CD4-positive, alpha-beta T cell (primary cell): ENCODE results near the gene CFL1. TPM values are rescaled to one million over a fixed set of nuclear protein-coding genes. Genes with fewer than 3 reads are reported as not detected.
A peak's percentile ranks its signal among the peaks of the same experiment; 100 is the strongest.
"Not testable (repeated sequence)": the region's sequence is repeated elsewhere in the genome, so short reads cannot be mapped to it uniquely, and the experiment has no call there.

Experiments used
- ATAC-seq: fragments of 200-7000 bp; cut with Tn5 transposase; one replicate; pipeline ENCODE4 v1.10.0; 2022; ENCODE audit warnings: mild to moderate bottlenecking; ENCODE audit not compliant: poor library complexity
- CTCF ChIA-PET: fragments of 350-600 bp; sonication (Branson Sonifier 250); formaldehyde crosslinking; loops from one replicate; lab custom pipeline; 2021; ENCODE audit warnings: antibody characterized with exemption, inconsistent platforms; lab: Charles Lee
- POLR2A ChIA-PET: fragments of 350-600 bp; sonication (Branson Sonifier 250); formaldehyde crosslinking; loops from one replicate; lab custom pipeline; 2021; ENCODE audit warnings: antibody characterized with exemption, inconsistent platforms; lab: Charles Lee
- DNase-seq, 14 experiments: peaks; one replicate each; pipeline ENCODE4 v3.0.0-alpha.2; 2013 to 2020; ENCODE audit warnings: mixed read lengths in 2 of 14
- H3K27ac ChIP-seq, 2 donors: one replicate each; pipeline versions ENCODE4 v1.5.1 to v1.7.0; 2013; ENCODE audit warnings: low read length in 2 of 2, low read depth in 1 of 2, mild to moderate bottlenecking in 1 of 2
- H3K27me3 ChIP-seq, 2 experiments: 1 replicate in 1 of 2; 2 replicates in 1 of 2; pipeline versions ENCODE4 v1.6.1 to v1.7.0; 2013; ENCODE audit warnings: low read length in 2 of 2, control low read depth in 1 of 2, mild to moderate bottlenecking in 1 of 2, moderate library complexity in 1 of 2; ENCODE audit not compliant: insufficient read depth in 2 of 2, control insufficient read depth in 1 of 2
- H3K36me3 ChIP-seq: one replicate; pipeline ENCODE4 v1.6.1; 2013; ENCODE audit warnings: low read length, control low read depth; ENCODE audit not compliant: insufficient read depth
- H3K4me1 ChIP-seq: one replicate; pipeline ENCODE4 v1.6.1; 2013; ENCODE audit warnings: low read length, control low read depth; ENCODE audit not compliant: insufficient read depth
- H3K4me3 ChIP-seq: one replicate; pipeline ENCODE4 v1.5.1; 2013; ENCODE audit warnings: mild to moderate bottlenecking, low read length, moderate library complexity
- H3K9me3 ChIP-seq, 2 experiments: 1 replicate in 1 of 2; 2 replicates in 1 of 2; pipeline versions ENCODE4 v1.6.1 to v1.7.0; 2013; ENCODE audit warnings: low read length in 2 of 2, mild to moderate bottlenecking in 2 of 2, control low read depth in 1 of 2, moderate library complexity in 1 of 2; ENCODE audit not compliant: control insufficient read depth in 1 of 2, insufficient read depth in 1 of 2
- H3K27ac Mint-ChIP-seq: one replicate; pipeline ENCODE4 v1.8.0; 2020; ENCODE audit warnings: mixed read lengths
- H3K27me3 Mint-ChIP-seq: one replicate; pipeline ENCODE4 v1.8.0; 2021; ENCODE audit warnings: mixed read lengths
- H3K36me3 Mint-ChIP-seq: one replicate; pipeline ENCODE4 v1.8.0; 2021; ENCODE audit warnings: low read depth, mixed read lengths
- H3K4me1 Mint-ChIP-seq: one replicate; pipeline ENCODE4 v1.8.0; 2021; ENCODE audit warnings: low read depth, mixed read lengths
- H3K4me3 Mint-ChIP-seq: one replicate; pipeline ENCODE4 v1.8.0; 2020; ENCODE audit warnings: mild to moderate bottlenecking, mixed read lengths
- H3K9me3 Mint-ChIP-seq: one replicate; pipeline ENCODE4 v1.8.0; 2020; ENCODE audit warnings: mixed read lengths
- intact Hi-C, 2 experiments: fragments of 100-400 bp; cut with DNase I in 1 of 2; cut with micrococcal nuclease in 1 of 2; formaldehyde crosslinking; loops; one replicate each; pipeline versions ENCODE4 v1.15.1 to v1.9.0; 2023 to 2025; cut with DNase I, micrococcal nuclease
- total RNA-seq, 174 experiments: library from RNA in 2 of 174; stranded (reverse) in 2 of 174; gene quantifications; one replicate each; pipeline ENCODE4 v1.2.3 and lab custom pipeline; 2021 to 2026
- TF ChIP-seq, protein P1 (sequence below): fragments of 200-600 bp; IDR thresholded peaks from one replicate; pipeline ENCODE4 v1.8.0; 2022; ENCODE audit warnings: antibody characterized with exemption, mild to moderate bottlenecking

Gene CFL1
- total RNA-seq, 2 experiments from 2014 or later: 322 to 331 TPM

GRCh38 chr11:65892661-65893317, 34.8 kb upstream of the CFL1 start:
- ChIA-PET CTCF (interaction anchor here (0.9 to 1.7 kb wide), 4 partner anchors 8 to 113 kb away, joined by 3 to 4 read pairs (median 4); partner anchors contain the start of gene MUS81), POLR2A (interaction anchor here (0.6 to 5.8 kb wide), 5 partner anchors 33 to 188 kb away, joined by 3 to 34 read pairs (median 4); partner anchors contain the start of genes CFL1, KAT5 and MUS81)
- H3K36me3 Mint-ChIP-seq: peaks cover 16% of the 10 kb centered on the region
- H3K4me3 Mint-ChIP-seq: peak overlapping the region; percentile 88
- peaks cover 65% of the 10 kb centered on the region for H3K4me1 ChIP-seq
- no peaks in the 10 kb centered on the region for H3K9me3 ChIP-seq
- H3K4me1 Mint-ChIP-seq: peaks cover 56% of the 10 kb centered on the region
- peak overlapping the region; percentile 88 for H3K27ac Mint-ChIP-seq
- intact Hi-C loops: no loop called here
- H3K27me3 Mint-ChIP-seq: no peaks in the 10 kb centered on the region
- H3K4me3 ChIP-seq: no peak overlapping the region
- TF ChIP-seq, protein P1, sequence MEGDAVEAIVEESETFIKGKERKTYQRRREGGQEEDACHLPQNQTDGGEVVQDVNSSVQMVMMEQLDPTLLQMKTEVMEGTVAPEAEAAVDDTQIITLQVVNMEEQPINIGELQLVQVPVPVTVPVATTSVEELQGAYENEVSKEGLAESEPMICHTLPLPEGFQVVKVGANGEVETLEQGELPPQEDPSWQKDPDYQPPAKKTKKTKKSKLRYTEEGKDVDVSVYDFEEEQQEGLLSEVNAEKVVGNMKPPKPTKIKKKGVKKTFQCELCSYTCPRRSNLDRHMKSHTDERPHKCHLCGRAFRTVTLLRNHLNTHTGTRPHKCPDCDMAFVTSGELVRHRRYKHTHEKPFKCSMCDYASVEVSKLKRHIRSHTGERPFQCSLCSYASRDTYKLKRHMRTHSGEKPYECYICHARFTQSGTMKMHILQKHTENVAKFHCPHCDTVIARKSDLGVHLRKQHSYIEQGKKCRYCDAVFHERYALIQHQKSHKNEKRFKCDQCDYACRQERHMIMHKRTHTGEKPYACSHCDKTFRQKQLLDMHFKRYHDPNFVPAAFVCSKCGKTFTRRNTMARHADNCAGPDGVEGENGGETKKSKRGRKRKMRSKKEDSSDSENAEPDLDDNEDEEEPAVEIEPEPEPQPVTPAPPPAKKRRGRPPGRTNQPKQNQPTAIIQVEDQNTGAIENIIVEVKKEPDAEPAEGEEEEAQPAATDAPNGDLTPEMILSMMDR: no peak
- H3K9me3 Mint-ChIP-seq: no peaks in the 10 kb centered on the region
- ATAC-seq (no peak), DNase-seq (no peak)
- peak overlapping the region; percentile 11 to 60 for H3K27ac ChIP-seq
- H3K27me3 ChIP-seq: no peaks in the 10 kb centered on the region
- H3K36me3 ChIP-seq: no peaks in the 10 kb centered on the region

GRCh38 chr11:65892137-65892540, 34.2 kb upstream of the CFL1 start:
- ATAC-seq, H3K9me3 Mint-ChIP-seq, H3K27me3 Mint-ChIP-seq, H3K9me3 ChIP-seq, H3K27me3 ChIP-seq, intact Hi-C loops, H3K36me3 ChIP-seq: not testable (repeated sequence)
- Mint-ChIP-seq H3K36me3 (peaks cover 16% of the 10 kb centered on the region), H3K27ac (peak overlapping the region; percentile 88), H3K4me1 (peaks cover 59% of the 10 kb centered on the region), H3K4me3 (peak overlapping the region; percentile 88)
- ChIA-PET CTCF (interaction anchor here (0.9 to 1.7 kb wide), 5 partner anchors 8 to 180 kb away, joined by 3 to 4 read pairs (median 4); partner anchors contain the start of genes KAT5 and MUS81), POLR2A (interaction anchor here (1.2 to 5.8 kb wide), 6 partner anchors 12 to 181 kb away, joined by 4 to 104 read pairs (median 24); partner anchors contain the start of genes C11orf68, CFL1, CTSW and DRAP1)
- DNase-seq: peak in 2 of 14 experiments; percentile 42 to 50
- H3K4me3 ChIP-seq: peak overlapping the region; percentile 78
- peaks cover 71% of the 10 kb centered on the region for H3K4me1 ChIP-seq
- H3K27ac ChIP-seq: peak overlapping the region in 1 of 2 donors; percentile 58

DNA sequence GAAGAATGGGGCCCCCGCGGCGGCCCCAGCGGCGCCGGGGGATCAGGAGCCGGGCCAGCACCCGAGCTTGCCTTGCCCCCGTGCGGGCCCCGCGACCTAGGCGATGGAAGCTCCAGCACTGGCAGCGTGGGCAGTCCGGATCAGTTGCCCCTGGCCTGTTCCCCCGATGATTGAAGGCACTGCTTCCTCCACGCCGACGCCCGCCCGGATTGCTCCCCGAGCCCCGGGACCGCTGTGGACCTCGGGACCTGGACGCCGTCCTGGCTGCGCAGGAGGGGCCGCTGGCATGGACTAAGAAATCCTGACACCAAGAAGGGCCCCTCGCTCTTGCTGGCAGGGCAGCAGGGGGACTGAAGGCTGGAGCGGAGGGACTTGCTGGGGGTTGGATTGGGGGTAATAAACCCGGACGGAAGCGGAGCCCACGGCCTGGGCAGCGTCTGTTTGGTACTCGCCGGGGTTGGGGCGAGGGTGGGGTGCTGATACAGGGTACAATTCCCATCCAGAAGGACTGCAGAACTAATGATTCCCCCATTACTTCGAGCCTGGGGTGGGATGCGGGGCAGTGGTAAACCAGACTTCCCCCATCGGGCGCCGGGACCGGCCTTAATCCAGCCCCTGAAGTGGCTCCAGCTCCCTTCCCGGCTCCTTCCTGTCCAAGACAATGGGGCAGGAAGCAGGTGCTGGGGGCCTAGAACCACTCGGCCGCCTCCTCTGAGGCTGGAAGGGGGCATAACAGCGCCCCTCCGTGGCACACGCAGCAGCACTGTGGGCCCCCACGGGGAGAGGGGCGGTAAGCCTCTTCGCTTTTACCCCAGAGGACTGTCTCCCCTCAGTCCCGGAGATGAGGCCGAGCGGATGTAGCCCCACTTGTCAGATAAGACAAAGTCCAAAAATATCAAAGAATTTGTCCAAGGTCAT, 33.5 kb upstream of the CFL1 start:
- no peaks in the 10 kb centered on the region for H3K36me3 ChIP-seq

More for the DNA sequence above, 33.5 kb upstream of the CFL1 start:
- DNase-seq (peak in 3 of 14 experiments; percentile 42 to 58 (median 51)), ATAC-seq (no peak)
- H3K27me3 ChIP-seq: no peaks in the 10 kb centered on the region
- Mint-ChIP-seq H3K36me3 (peaks cover 20% of the 10 kb centered on the region), H3K9me3 (no peaks in the 10 kb centered on the region), H3K4me3 (peak overlapping the region; percentile 88), H3K27me3 (no peaks in the 10 kb centered on the region), H3K4me1 (peaks cover 64% of the 10 kb centered on the region), H3K27ac (peak overlapping the region; percentile 95)
- peaks cover 72% of the 10 kb centered on the region for H3K4me1 ChIP-seq
- POLR2A ChIA-PET: interaction anchor here (0.7 to 5.8 kb wide), 37 partner anchors 9 to 795 kb away, joined by 3 to 248 read pairs (median 8); partner anchors contain the start of genes AP5B1, BANF1, C11orf68 and CFL1
- CTCF ChIA-PET: interaction anchor here (1.0 to 5.2 kb wide), 16 partner anchors 7 to 421 kb away, joined by 3 to 80 read pairs (median 4); partner anchors contain the start of genes AP5B1, CFL1, FOSL1 and KAT5
- H3K9me3 ChIP-seq: no peaks in the 10 kb centered on the region
- TF ChIP-seq, protein P1: peak; percentile 8
- peak overlapping the region; percentile 78 for H3K4me3 ChIP-seq
- intact Hi-C loops: no loop called here
- peak overlapping the region; percentile 58 to 88 for H3K27ac ChIP-seq
